ENCODE results near the gene C21orf91. TPM values are rescaled to one million over a fixed set of nuclear protein-coding genes. Genes with fewer than 3 reads are reported as not detected.
"Not testable (repeated sequence)": the region's sequence is repeated elsewhere in the genome, so short reads cannot be mapped to it uniquely, and the experiment has no call there.

Gene C21orf91
- total RNA-seq, 2 experiments from 2014 or later: 41.5 to 56.3 TPM

DNA sequence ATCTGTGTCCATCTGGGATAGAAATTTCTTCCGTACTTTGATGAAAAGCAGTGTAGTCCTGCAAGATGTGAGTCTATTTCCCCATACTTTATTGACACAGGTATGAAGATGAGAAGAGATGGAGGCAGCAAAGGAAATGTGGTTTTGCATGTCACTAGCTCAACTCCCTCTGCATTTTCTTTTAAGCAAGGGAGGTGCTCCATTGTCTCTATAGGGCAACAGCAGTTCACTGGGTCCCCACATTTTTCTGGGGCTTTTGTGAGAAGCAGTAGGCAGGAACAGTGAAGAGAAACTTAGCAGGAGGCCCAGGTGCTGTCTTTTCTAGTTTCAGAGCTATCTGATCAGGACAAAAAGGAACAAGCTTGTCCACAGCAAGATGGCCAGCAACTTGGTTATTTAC lies 37.1 kb downstream of the C21orf91 start:
- peak overlapping the region; percentile 86 for H3K27ac Mint-ChIP-seq
- peaks cover 60% of the 10 kb centered on the region for H3K36me3 Mint-ChIP-seq (ENCODE audit: low read depth)
- peak overlapping the region; percentile 18 for H3K4me3 Mint-ChIP-seq
- POLR2A ChIA-PET: interaction anchor here (1.3 kb wide), 1 partner anchor 36 kb away, joined by 3 read pairs; the partner anchor contains the start of gene C21orf91
- peak; percentile 46 for DNase-seq
- no peaks in the 10 kb centered on the region for H3K27me3 Mint-ChIP-seq
- H3K4me1 Mint-ChIP-seq: peaks cover 87% of the 10 kb centered on the region
- CTCF ChIA-PET: interaction anchor here (1.0 to 2.1 kb wide), 6 partner anchors 9 to 28 kb away, joined by 3 to 5 read pairs (median 4); no protein-coding TSS in a partner anchor
- peaks cover 18% of the 10 kb centered on the region for H3K9me3 Mint-ChIP-seq

DNA sequence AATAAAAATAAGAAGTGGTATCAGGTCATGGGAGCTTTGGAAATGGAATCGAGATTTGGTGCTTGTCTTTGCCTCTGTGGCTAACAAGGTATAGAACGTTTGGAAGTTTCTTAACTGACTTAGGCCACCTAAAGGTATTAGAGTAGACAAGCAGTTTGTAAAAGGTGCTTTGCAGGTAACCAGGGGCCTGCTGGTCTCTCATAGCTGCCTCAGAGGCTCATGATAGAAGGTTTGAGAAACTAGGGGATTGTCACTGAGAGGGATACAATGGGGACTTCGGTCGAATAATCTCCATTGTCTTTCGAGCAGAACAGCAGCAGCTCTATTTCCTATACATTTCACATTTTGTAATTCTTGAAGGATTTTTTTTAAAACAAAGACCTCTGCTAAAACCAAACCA lies 37.6 kb downstream of the C21orf91 start:
- Mint-ChIP-seq H3K36me3 (ENCODE audit: low read depth) (peaks cover 58% of the 10 kb centered on the region), H3K4me1 (peaks cover 87% of the 10 kb centered on the region), H3K27ac (peak overlapping the region; percentile 86), H3K9me3 (peaks cover 15% of the 10 kb centered on the region), H3K4me3 (no peak overlapping the region), H3K27me3 (no peaks in the 10 kb centered on the region)
- ChIA-PET CTCF (interaction anchor here (0.9 to 2.1 kb wide), 6 partner anchors 9 to 29 kb away, joined by 3 to 5 read pairs (median 4); no protein-coding TSS in a partner anchor), POLR2A (interaction anchor here (1.3 kb wide), 1 partner anchor 37 kb away, joined by 3 read pairs; the partner anchor contains the start of gene C21orf91)
- DNase-seq: no peak

DNA sequence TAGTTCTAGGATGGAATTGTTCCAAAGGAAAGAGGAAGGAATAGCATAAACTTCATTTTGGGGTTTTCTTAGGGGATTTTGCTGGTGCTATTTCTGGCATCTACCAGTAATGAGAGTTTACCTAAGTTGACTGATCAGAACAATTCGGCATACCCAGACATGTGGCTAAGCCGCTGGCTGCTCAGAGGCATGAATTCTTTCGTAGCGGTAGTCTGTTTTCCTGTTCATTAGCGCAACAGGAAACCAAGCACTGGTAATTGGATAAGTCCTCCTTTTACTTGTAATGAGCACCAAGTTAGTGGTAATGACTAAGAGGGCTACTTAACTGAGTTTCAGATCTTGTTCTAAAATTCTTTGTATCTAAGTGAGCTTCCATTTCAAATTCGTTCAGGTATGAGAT lies 38.6 kb downstream of the C21orf91 start:
- POLR2A ChIA-PET: no interaction called here
- Mint-ChIP-seq H3K36me3 (ENCODE audit: low read depth) (peaks cover 51% of the 10 kb centered on the region), H3K27ac (peak overlapping the region; percentile 79), H3K4me3 (peak overlapping the region; percentile 6), H3K27me3 (no peaks in the 10 kb centered on the region), H3K4me1 (peaks cover 86% of the 10 kb centered on the region), H3K9me3 (peaks cover 15% of the 10 kb centered on the region)
- CTCF ChIA-PET: interaction anchor here (0.9 to 2.1 kb wide), 5 partner anchors 8 to 91 kb away, joined by 3 to 5 read pairs (median 3); no protein-coding TSS in a partner anchor
- DNase-seq: peak; percentile 30

- H3K4me3 Mint-ChIP-seq: no peak overlapping the region
- ChIA-PET POLR2A (no interaction called here), CTCF (interaction anchor here (0.6 to 2.1 kb wide), 2 partner anchors 22 to 41 kb away, joined by 3 to 5 read pairs; no protein-coding TSS in a partner anchor)
- H3K9me3 Mint-ChIP-seq: peaks cover 10% of the 10 kb centered on the region
- H3K4me1 Mint-ChIP-seq: peaks cover 86% of the 10 kb centered on the region
- no peaks in the 10 kb centered on the region for H3K27me3 Mint-ChIP-seq
- peaks cover 46% of the 10 kb centered on the region for H3K36me3 Mint-ChIP-seq (ENCODE audit: low read depth)
- no peak for DNase-seq
- peak overlapping the region; percentile 79 for H3K27ac Mint-ChIP-seq
Observed at GRCh38 chr21:17779980-17780379, 39.2 kb downstream of the C21orf91 start.

- H3K9me3 Mint-ChIP-seq: peaks cover 11% of the 10 kb centered on the region
- ChIA-PET CTCF (interaction anchor here (0.6 kb wide), 1 partner anchor 41 kb away, joined by 3 read pairs; no protein-coding TSS in a partner anchor), POLR2A (no interaction called here)
- H3K27ac Mint-ChIP-seq: no peak overlapping the region
- H3K27me3 Mint-ChIP-seq: no peaks in the 10 kb centered on the region
- H3K4me3 Mint-ChIP-seq: no peak overlapping the region
- H3K4me1 Mint-ChIP-seq: peaks cover 84% of the 10 kb centered on the region
- H3K36me3 Mint-ChIP-seq (ENCODE audit: low read depth): peaks cover 45% of the 10 kb centered on the region
- DNase-seq: no peak
Observed at GRCh38 chr21:17779496-17779895, 39.7 kb downstream of the C21orf91 start.

DNA sequence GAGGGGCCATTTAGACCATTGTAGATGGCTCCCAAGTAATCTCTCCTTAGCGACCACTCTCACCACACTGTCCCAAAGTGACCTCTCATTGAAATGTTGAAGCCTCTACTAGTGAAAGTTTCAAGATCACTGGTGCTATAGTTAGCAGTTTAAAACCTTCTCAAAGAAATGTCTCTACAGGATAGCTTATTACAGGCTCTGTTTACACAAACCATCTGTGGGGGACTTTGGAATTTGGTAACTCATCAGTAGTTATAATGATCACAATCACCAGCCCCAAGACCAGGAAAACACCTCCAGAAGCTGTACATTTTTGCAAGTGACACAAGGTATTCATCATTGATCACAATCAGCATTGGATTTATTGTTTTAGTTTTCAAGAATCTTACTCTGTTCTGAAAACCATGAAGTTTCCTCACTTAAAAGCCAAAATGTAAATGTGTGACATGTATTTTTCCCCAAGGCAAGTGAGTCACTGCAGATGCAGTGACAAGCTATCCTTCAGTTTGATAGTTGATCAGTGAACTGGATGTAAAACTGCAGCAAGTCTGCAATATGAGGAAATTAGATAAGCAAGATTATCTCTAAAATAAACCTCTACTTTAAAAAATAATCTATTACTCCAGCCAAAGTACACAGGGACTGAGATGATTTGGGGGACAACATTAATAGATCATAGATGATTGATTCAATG lies 41.9 kb downstream of the C21orf91 start:
- no peak overlapping the region for H3K27ac Mint-ChIP-seq

DNA sequence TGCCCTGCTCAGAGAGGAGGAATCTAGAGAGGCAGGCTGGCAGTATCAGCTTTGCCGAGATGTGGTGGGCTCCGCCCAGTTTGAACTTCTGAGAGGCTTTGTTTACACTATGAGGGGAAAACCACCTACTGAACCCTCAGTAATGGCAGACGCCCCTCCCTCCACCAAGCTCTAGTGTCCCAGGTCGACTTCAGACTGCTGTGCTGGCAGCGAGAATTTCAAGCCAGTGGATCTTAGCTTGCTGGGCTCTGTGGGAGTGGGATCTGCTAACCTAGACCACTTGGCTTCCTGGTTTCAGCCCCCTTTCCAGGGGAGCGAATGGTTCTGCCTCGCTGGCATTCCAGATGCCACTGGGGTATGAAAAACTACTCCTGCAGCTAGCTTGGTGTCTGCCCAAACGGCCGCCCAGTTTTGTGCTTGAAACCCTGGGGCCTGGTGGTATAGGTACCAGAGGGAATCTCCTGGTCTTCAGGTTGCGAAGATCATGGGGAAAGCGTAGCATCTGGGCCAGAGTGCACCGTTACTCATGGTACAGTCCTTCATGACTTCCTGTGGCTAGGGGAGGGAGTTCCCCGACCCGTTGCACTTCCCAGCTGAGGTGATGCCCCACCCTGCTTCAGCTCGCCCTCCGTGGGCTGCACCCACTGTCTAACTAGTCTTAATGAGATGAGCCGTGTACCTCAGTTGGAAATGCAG lies 43.6 kb downstream of the C21orf91 start:
- Mint-ChIP-seq H3K27me3 (peaks cover 5% of the 10 kb centered on the region), H3K27ac (peak overlapping the region; percentile 78), H3K36me3 (ENCODE audit: low read depth) (peaks cover 37% of the 10 kb centered on the region), H3K4me3 (peak overlapping the region; percentile 15), H3K9me3 (peaks cover 24% of the 10 kb centered on the region), H3K4me1 (peaks cover 50% of the 10 kb centered on the region)
- POLR2A ChIA-PET: no interaction called here
- peak; percentile 47 for DNase-seq
- CTCF ChIA-PET: interaction anchor here (0.8 to 0.9 kb wide), 2 partner anchors 18 to 43 kb away, joined by 3 read pairs; no protein-coding TSS in a partner anchor

More for the DNA sequence above, 41.9 kb downstream of the C21orf91 start:
- no peak overlapping the region for H3K4me3 Mint-ChIP-seq
- H3K4me1 Mint-ChIP-seq: peaks cover 66% of the 10 kb centered on the region
- H3K36me3 Mint-ChIP-seq (ENCODE audit: low read depth): peaks cover 40% of the 10 kb centered on the region
- CTCF ChIA-PET: interaction anchor here (0.5 kb wide), 1 partner anchor 22 kb away, joined by 4 read pairs; no protein-coding TSS in a partner anchor
- DNase-seq: no peak
- peaks cover 5% of the 10 kb centered on the region for H3K27me3 Mint-ChIP-seq
- peaks cover 20% of the 10 kb centered on the region for H3K9me3 Mint-ChIP-seq
- POLR2A ChIA-PET: no interaction called here

GRCh38 chr21:17775021-17775420 lies 44.1 kb downstream of the C21orf91 start:
- Mint-ChIP-seq H3K9me3 (peaks cover 24% of the 10 kb centered on the region), H3K4me1 (peaks cover 44% of the 10 kb centered on the region), H3K36me3 (ENCODE audit: low read depth) (peaks cover 33% of the 10 kb centered on the region)
- CTCF ChIA-PET, H3K27ac Mint-ChIP-seq, POLR2A ChIA-PET, H3K27me3 Mint-ChIP-seq, H3K4me3 Mint-ChIP-seq, DNase-seq: not testable (repeated sequence)

DNA sequence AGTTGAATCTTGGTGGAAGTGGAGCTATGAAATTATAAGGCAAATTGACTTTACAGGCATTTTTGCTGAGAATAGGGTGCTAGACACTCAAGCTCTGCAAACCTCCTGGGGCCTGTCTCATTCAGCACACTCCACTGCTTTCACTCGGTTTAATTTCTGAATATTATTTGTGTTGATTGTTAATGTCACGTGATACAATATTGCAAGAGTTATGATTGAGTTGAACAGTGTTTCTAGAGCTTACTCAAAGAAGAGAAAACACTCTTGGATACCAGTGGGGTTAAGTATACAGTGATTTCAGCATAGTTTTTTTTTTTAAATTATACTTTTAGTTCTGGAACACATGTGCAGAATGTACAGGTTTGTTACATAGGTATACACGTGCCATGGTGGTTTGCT lies 49.7 kb downstream of the C21orf91 start:
- POLR2A ChIA-PET: no interaction called here
- H3K27me3 Mint-ChIP-seq: peaks cover 8% of the 10 kb centered on the region

DNA sequence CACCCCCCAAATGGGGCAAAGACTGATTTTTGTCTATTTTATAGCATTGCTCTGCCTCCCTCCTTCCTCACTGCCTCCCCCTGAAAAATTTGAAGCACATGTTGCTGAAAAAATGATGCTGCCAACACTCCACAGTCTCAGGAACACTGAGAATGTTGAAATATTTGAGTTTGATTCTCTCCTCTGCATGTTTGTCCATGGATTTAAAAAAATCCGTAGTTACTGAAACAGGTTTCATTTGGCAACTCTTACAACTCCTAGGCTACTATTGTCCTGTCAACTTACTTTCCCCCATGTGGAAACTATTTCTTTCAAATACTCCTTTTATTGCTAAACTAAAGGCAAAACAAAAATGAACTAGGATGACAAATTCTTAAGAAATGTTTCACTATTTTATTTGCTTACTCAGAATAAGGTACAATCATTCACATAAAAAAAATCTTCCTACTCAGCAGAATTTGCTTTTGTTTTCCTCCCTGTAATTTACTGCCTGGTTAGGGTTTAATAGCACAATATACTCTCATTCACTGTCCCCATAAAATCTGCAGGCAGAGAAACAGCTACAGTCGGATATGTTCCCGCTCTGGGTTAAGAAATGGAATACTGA lies 50.2 kb downstream of the C21orf91 start:
- peaks cover 2% of the 10 kb centered on the region for H3K4me1 Mint-ChIP-seq
- no peak overlapping the region for H3K4me3 Mint-ChIP-seq
- H3K27ac Mint-ChIP-seq: no peak overlapping the region
- H3K9me3 Mint-ChIP-seq: peaks cover 10% of the 10 kb centered on the region
- DNase-seq: no peak
- H3K27me3 Mint-ChIP-seq: peaks cover 8% of the 10 kb centered on the region
- POLR2A ChIA-PET: no interaction called here
- CTCF ChIA-PET: no interaction called here
- H3K36me3 Mint-ChIP-seq (ENCODE audit: low read depth): peaks cover 5% of the 10 kb centered on the region

More for the DNA sequence above, 49.7 kb downstream of the C21orf91 start:
- H3K9me3 Mint-ChIP-seq: peaks cover 15% of the 10 kb centered on the region
- H3K4me3 Mint-ChIP-seq: no peak overlapping the region
- DNase-seq: no peak
- CTCF ChIA-PET: no interaction called here
- no peak overlapping the region for H3K27ac Mint-ChIP-seq
- peaks cover 5% of the 10 kb centered on the region for H3K4me1 Mint-ChIP-seq
- peaks cover 10% of the 10 kb centered on the region for H3K36me3 Mint-ChIP-seq (ENCODE audit: low read depth)

- Mint-ChIP-seq H3K27ac (no peak overlapping the region), H3K9me3 (peaks cover 3% of the 10 kb centered on the region), H3K27me3 (peaks cover 3% of the 10 kb centered on the region), H3K4me1 (no peaks in the 10 kb centered on the region), H3K4me3 (no peak overlapping the region), H3K36me3 (ENCODE audit: low read depth) (no peaks in the 10 kb centered on the region)
- DNase-seq: no peak
- ChIA-PET POLR2A (no interaction called here), CTCF (interaction anchor here (0.6 to 1.6 kb wide), 2 partner anchors 11 to 17 kb away, joined by 3 to 4 read pairs; no protein-coding TSS in a partner anchor)
Observed at GRCh38 chr21:17765207-17765606, 53.9 kb downstream of the C21orf91 start.

DNA sequence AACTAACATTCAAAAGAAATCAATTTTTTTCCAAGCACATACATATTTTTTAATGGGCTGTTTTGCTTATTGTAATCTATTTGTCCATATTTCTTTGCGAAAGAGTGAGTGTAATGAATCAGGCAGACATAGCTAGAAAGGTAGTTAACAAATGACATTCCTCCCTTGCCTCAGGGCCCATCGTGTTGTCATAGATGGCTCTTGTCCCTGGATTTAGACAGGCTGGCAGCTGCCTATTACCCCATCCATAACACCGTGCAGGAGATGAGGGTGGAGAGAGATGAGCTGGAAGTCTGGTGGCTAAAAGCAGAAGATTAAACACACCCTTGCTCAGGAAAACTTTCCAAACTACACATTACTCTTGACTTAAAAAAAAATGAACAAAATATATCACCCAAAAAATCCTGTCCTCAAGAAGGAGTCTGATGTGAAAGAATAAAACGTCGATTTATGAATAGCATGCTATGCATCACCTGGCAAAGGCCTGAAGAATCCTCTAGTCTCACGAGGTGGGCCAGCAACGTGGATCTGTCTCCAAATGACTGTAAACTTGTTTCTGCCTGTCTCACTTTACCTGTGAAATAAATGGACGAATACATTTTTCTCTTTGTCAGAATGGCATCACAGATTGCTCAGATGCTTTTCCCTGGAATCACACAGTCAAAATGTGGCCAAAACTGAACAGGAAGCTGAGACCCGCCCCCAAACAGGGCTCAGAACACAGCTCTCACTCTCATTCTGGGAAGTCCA lies 55.7 kb downstream of the C21orf91 start:
- no peak for DNase-seq
- Mint-ChIP-seq H3K27me3 (no peaks in the 10 kb centered on the region), H3K27ac (no peak overlapping the region), H3K4me3 (no peak overlapping the region), H3K9me3 (peaks cover 9% of the 10 kb centered on the region), H3K36me3 (ENCODE audit: low read depth) (no peaks in the 10 kb centered on the region), H3K4me1 (no peaks in the 10 kb centered on the region)
- ChIA-PET POLR2A (interaction anchor here (0.6 kb wide), 1 partner anchor 9 kb away, joined by 3 read pairs; no protein-coding TSS in a partner anchor), CTCF (no interaction called here)

Measured in activated CD4-positive, alpha-beta T cell treated with anti-CD3 and anti-CD28 coated beads, Interleukin-2, amount 10 ng/mL, durations not matched to agents 7 days and 5 days (primary cell).